Natural killer cell (primary cell): ENCODE results near the gene CPT1A. TPM values are rescaled to one million over a fixed set of nuclear protein-coding genes. Genes with fewer than 3 reads are reported as not detected.
"Not testable (repeated sequence)": the region's sequence is repeated elsewhere in the genome, so short reads cannot be mapped to it uniquely, and the experiment has no call there.

Source experiments
- ATAC-seq, 3 donors: fragments of 150-1000 bp in 2 of 3; fragments of 200-7000 bp in 1 of 3; cut with Tn5 transposase; 1 replicate in 1 of 3; 2 replicates in 2 of 3; pipeline ENCODE4 v1.10.0; 2021; ENCODE audit warnings: mild to moderate bottlenecking in 2 of 3, moderate library complexity in 2 of 3
- DNase-seq, 2 donors: peaks; one replicate each; pipeline versions ENCODE4 v3.0.0 to v3.0.0-alpha.2; 2013 to 2021; ENCODE audit warnings: mixed read lengths in 1 of 2
- H3K27ac ChIP-seq: one replicate; pipeline ENCODE4 v1.5.1; 2013; ENCODE audit warnings: mild to moderate bottlenecking, low read length
- H3K27me3 ChIP-seq: one replicate; pipeline ENCODE4 v1.6.1; 2013; ENCODE audit warnings: low read length; ENCODE audit not compliant: control insufficient read depth, insufficient read depth
- H3K36me3 ChIP-seq: one replicate; pipeline ENCODE4 v1.6.1; 2013; ENCODE audit warnings: low read length; ENCODE audit not compliant: control insufficient read depth, insufficient read depth
- H3K4me1 ChIP-seq: one replicate; pipeline ENCODE4 v1.6.1; 2013; ENCODE audit warnings: low read length; ENCODE audit not compliant: control insufficient read depth, insufficient read depth
- H3K4me3 ChIP-seq: one replicate; pipeline ENCODE4 v1.5.1; 2013; ENCODE audit warnings: low read length
- H3K9me3 ChIP-seq: one replicate; pipeline ENCODE4 v1.6.1; 2013; ENCODE audit warnings: low read length; ENCODE audit not compliant: control insufficient read depth, insufficient read depth
- H3K27ac Mint-ChIP-seq, 2 donors: one replicate each; pipeline ENCODE4 v1.8.0; 2022; ENCODE audit warnings: mild to moderate bottlenecking in 2 of 2, mixed read lengths in 2 of 2, moderate library complexity in 1 of 2
- H3K27me3 Mint-ChIP-seq, 2 donors: one replicate each; pipeline ENCODE4 v1.8.0; 2022; ENCODE audit warnings: low read depth in 2 of 2, mixed read lengths in 2 of 2
- H3K36me3 Mint-ChIP-seq: one replicate; pipeline ENCODE4 v1.8.0; 2022; ENCODE audit warnings: mixed read lengths
- H3K4me1 Mint-ChIP-seq, 2 donors: one replicate each; pipeline ENCODE4 v1.8.0; 2022; ENCODE audit warnings: mixed read lengths in 2 of 2
- H3K4me3 Mint-ChIP-seq: one replicate; pipeline ENCODE4 v1.8.0; 2022; ENCODE audit warnings: mild to moderate bottlenecking, moderate library complexity, mixed read lengths
- H3K9me3 Mint-ChIP-seq, 2 donors: one replicate each; pipeline ENCODE4 v1.8.0; 2022; ENCODE audit warnings: mixed read lengths in 2 of 2
- WGBS: methylation state at CpG from one replicate; pipeline ENCODE4 v1.1.7; 2013; ENCODE audit warnings: missing lambda C conversion rate; ENCODE audit not compliant: insufficient coverage; 5-methylcytosine and 5-hydroxymethylcytosine counted together
- intact Hi-C: fragments of 100-400 bp; cut with micrococcal nuclease; formaldehyde crosslinking; loops from one replicate; pipeline ENCODE4 v1.14.2; 2022
- total RNA-seq, 4 donors: library from RNA; stranded (reverse); fragments of 120-200 nt in 1 of 4; gene quantifications; one replicate each; pipeline versions ENCODE4 v1.2.3 to v1.2.4, GENCODE V29; 2013 to 2022
- TF ChIP-seq, protein P1 (sequence below): fragments of 200-600 bp; IDR thresholded peaks from one replicate; pipeline ENCODE4 v1.8.0; 2022; ENCODE audit warnings: antibody characterized with exemption

Gene CPT1A
- total RNA-seq: 100 to 1,000 TPM in 2 of 3 donors, 10 to 100 TPM in 1; 70.3 to 129 (median 100) TPM
- 36.5 TPM for total RNA-seq (2013)

DNA sequence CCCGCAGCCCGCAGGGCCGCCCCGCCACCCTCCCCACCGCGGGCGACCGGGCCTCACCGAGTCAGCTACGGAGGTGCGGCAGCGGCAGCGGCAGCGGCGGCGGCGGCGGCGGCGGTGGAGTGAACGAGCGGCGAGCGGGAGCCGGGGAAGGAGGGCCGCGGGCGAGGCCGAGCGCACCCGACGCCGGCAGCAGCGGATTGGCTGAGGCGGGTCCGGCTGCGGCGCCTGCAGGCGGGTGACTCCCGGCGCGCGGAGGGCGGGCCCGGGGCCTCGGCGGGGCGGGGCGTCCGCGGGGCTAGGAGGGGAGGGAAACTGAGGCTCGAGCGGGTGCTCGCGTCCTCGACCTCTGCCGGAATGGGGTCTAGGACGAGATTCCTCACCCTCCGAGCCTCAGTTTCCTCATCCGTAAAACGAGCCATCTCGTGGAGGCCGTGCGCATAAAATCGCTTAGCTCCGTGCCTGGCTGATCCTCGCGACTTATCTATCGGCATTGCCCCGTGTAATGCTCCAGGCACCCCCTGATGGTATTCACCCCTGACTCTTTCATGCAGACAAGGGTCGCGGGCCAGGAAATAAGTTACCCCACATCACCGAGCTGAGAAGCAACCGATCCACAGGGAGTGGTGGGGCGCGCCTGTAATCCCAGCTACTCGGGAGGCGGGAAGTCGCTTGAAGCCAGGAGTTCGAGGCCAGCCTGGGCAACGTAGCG, at the start of gene CPT1A:
TSS of gene CPT1A (minus strand) at position 199 of the 709 bp plus-strand sequence. CDS start 26,442 bp downstream, outside the sequence.
- 3% methylated on average over 82 of the region's 82 CpGs for WGBS
- peak within 1 kb of the TSS; percentile 69 for H3K4me3 ChIP-seq
- peaks cover 60% of the 10 kb centered on the region for H3K4me1 ChIP-seq
- Mint-ChIP-seq H3K27ac (peak within 1 kb of the TSS; percentile 88 to 91), H3K4me3 (peak within 1 kb of the TSS; percentile 91), H3K36me3 (no peaks in the 10 kb centered on the region), H3K4me1 (peaks cover 49 to 54% of the 10 kb centered on the region in 2 donors), H3K27me3 (no peaks in the 10 kb centered on the region), H3K9me3 (no peaks in the 10 kb centered on the region)
- H3K36me3 ChIP-seq: no peaks in the 10 kb centered on the region
- DNase-seq (peak; percentile 75 to 82), ATAC-seq (peak; percentile 59 to 70 (median 63))
- no peaks in the 10 kb centered on the region for H3K9me3 ChIP-seq
- H3K27ac ChIP-seq: peak within 1 kb of the TSS; percentile 75
- H3K27me3 ChIP-seq: no peaks in the 10 kb centered on the region
- TF ChIP-seq, protein P1, sequence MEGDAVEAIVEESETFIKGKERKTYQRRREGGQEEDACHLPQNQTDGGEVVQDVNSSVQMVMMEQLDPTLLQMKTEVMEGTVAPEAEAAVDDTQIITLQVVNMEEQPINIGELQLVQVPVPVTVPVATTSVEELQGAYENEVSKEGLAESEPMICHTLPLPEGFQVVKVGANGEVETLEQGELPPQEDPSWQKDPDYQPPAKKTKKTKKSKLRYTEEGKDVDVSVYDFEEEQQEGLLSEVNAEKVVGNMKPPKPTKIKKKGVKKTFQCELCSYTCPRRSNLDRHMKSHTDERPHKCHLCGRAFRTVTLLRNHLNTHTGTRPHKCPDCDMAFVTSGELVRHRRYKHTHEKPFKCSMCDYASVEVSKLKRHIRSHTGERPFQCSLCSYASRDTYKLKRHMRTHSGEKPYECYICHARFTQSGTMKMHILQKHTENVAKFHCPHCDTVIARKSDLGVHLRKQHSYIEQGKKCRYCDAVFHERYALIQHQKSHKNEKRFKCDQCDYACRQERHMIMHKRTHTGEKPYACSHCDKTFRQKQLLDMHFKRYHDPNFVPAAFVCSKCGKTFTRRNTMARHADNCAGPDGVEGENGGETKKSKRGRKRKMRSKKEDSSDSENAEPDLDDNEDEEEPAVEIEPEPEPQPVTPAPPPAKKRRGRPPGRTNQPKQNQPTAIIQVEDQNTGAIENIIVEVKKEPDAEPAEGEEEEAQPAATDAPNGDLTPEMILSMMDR: no peak
- intact Hi-C loops: no loop called here

- intact Hi-C loops: no loop called here
- no peak for DNase-seq
- H3K9me3 ChIP-seq: no peaks in the 10 kb centered on the region
- H3K36me3 ChIP-seq: peaks cover 42% of the 10 kb centered on the region
- no peak overlapping the region for H3K4me3 ChIP-seq
- ATAC-seq: no peak
- Mint-ChIP-seq H3K4me1 (no peaks in the 10 kb centered on the region), H3K27ac (peak overlapping the region in 1 of 2 donors; percentile 74), H3K27me3 (no peaks in the 10 kb centered on the region), H3K4me3 (no peak overlapping the region), H3K36me3 (no peaks in the 10 kb centered on the region), H3K9me3 (no peaks in the 10 kb centered on the region)
- no peaks in the 10 kb centered on the region for H3K27me3 ChIP-seq
- WGBS: 79% methylated on average over 17 of the region's 17 CpGs
- H3K27ac ChIP-seq: no peak overlapping the region
- TF ChIP-seq, protein P1: no peak
- no peaks in the 10 kb centered on the region for H3K4me1 ChIP-seq
These were observed 48.9 kb upstream of the CPT1A start for GRCh38 chr11:68890490-68891231.

- Mint-ChIP-seq H3K4me1 (no peaks in the 10 kb centered on the region), H3K36me3 (no peaks in the 10 kb centered on the region), H3K27ac (no peak overlapping the region), H3K9me3 (no peaks in the 10 kb centered on the region), H3K27me3 (no peaks in the 10 kb centered on the region), H3K4me3 (no peak overlapping the region)
- no peaks in the 10 kb centered on the region for H3K4me1 ChIP-seq
- ATAC-seq: no peak
- H3K36me3 ChIP-seq: peaks cover 40% of the 10 kb centered on the region
- TF ChIP-seq, protein P1: no peak
- no peaks in the 10 kb centered on the region for H3K9me3 ChIP-seq
- peak in 1 of 2 donors; percentile 20 for DNase-seq
- no peak overlapping the region for H3K4me3 ChIP-seq
- no peaks in the 10 kb centered on the region for H3K27me3 ChIP-seq
- intact Hi-C loops: no loop called here
- 90% methylated on average over 16 of the region's 18 CpGs for WGBS
- H3K27ac ChIP-seq: no peak overlapping the region
These were observed 48.3 kb upstream of the CPT1A start for GRCh38 chr11:68889948-68890446.

DNA sequence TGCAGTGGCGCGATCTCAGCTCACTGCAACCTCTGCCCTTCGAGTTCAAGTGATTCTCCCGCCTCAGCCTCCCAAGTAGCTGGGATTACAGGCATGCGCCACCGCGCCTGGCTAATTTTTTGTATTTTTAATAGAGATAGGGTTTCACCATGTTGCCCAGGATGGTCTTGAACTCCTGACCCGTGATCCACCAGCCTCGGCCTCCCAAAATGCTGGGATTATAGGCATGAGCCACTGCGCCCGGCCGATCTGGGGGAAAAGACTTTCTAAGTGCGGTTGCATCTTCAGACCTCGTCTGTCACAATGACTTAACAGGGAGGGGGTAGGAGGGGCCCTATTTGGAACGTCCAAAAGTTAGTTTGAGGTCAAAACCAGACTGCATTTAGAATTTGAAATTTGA, 43.1 kb upstream of the CPT1A start:
- H3K9me3 Mint-ChIP-seq, H3K4me1 ChIP-seq, H3K4me3 Mint-ChIP-seq, H3K27ac ChIP-seq, DNase-seq, ATAC-seq, H3K27ac Mint-ChIP-seq, H3K36me3 Mint-ChIP-seq, H3K4me1 Mint-ChIP-seq, H3K27me3 Mint-ChIP-seq, H3K27me3 ChIP-seq, H3K9me3 ChIP-seq, H3K4me3 ChIP-seq, intact Hi-C loops, H3K36me3 ChIP-seq: not testable (repeated sequence)
- WGBS: 98% methylated on average over 15 of the region's 15 CpGs
